GM23338 (cell line): Measurements from ENCODE around the gene CARD6. TPM values are rescaled to one million over a fixed set of nuclear protein-coding genes. Genes with fewer than 3 reads are reported as not detected.

Experiments
- ATAC-seq: fragments of 200-7000 bp; cut with Tn5 transposase; 3 replicates; pipeline ENCODE4 v1.9.1; 2020
- DNase-seq: peaks from one replicate; pipeline ENCODE4 v3.0.0-alpha.2; 2015; ENCODE audit warnings: low spot score
- H2AFZ ChIP-seq: fragments of 200-600 bp; sonication (generic); 2 replicates; pipeline ENCODE4 v1.8.0; 2016; ENCODE audit warnings: antibody characterized with exemption, mild to moderate bottlenecking, moderate library complexity
- H3F3A ChIP-seq: fragments of 200-600 bp; sonication (generic); replicated peaks from 2 replicates; pipeline ENCODE4 v1.8.0; 2017; ENCODE audit warnings: antibody characterized with exemption, mixed run types, low read depth
- H3K27ac ChIP-seq: fragments of 200-600 bp; sonication (generic); 2 replicates; pipeline ENCODE4 v1.6.1; 2016; ENCODE audit warnings: low read depth
- H3K27me3 ChIP-seq: fragments of 200-600 bp; sonication (generic); 2 replicates; pipeline ENCODE4 v1.8.0; 2016; ENCODE audit warnings: mild to moderate bottlenecking, mixed run types, moderate library complexity; ENCODE audit not compliant: insufficient read depth
- H3K36me3 ChIP-seq: fragments of 200-600 bp; sonication (generic); 2 replicates; pipeline ENCODE4 v1.8.0; 2016; ENCODE audit warnings: mild to moderate bottlenecking; ENCODE audit not compliant: insufficient read depth
- H3K4me1 ChIP-seq: fragments of 200-600 bp; sonication (generic); 2 replicates; pipeline ENCODE4 v1.8.0; 2016; ENCODE audit warnings: mild to moderate bottlenecking, moderate library complexity; ENCODE audit not compliant: insufficient read depth
- H3K4me2 ChIP-seq: fragments of 200-600 bp; sonication (generic); 2 replicates; pipeline ENCODE4 v1.7.1; 2017; ENCODE audit warnings: mixed run types
- H3K4me3 ChIP-seq: fragments of 200-600 bp; sonication (generic); 2 replicates; pipeline ENCODE4 v1.6.1; 2016; ENCODE audit warnings: mixed run types
- H3K79me2 ChIP-seq: fragments of 200-600 bp; sonication (generic); replicated peaks from 2 replicates; pipeline ENCODE4 v1.8.0; 2017; ENCODE audit warnings: mild to moderate bottlenecking; ENCODE audit not compliant: insufficient read depth
- H3K9me2 ChIP-seq: fragments of 200-600 bp; sonication (generic); 2 replicates; pipeline ENCODE4 v1.8.0; 2017; ENCODE audit not compliant: insufficient read depth
- H4K20me1 ChIP-seq: fragments of 200-600 bp; sonication (generic); replicated peaks from 2 replicates; pipeline ENCODE4 v1.8.0; 2017; ENCODE audit warnings: mild to moderate bottlenecking; ENCODE audit not compliant: insufficient read depth
- H3K27ac Mint-ChIP-seq: 2 replicates; pipeline ENCODE4 v1.8.0; 2020; ENCODE audit warnings: inconsistent platforms, mild to moderate bottlenecking, moderate library complexity, mixed read lengths
- H3K27me3 Mint-ChIP-seq: 3 replicates; pipeline ENCODE4 v1.8.0; 2022; ENCODE audit warnings: low read depth, mild to moderate bottlenecking, moderate library complexity, mixed read lengths, inconsistent platforms; ENCODE audit not compliant: insufficient read depth, poor library complexity
- H3K36me3 Mint-ChIP-seq: 3 replicates; pipeline ENCODE4 v1.8.0; 2021; ENCODE audit warnings: low read depth, mild to moderate bottlenecking, inconsistent platforms, moderate library complexity, mixed read lengths
- H3K4me1 Mint-ChIP-seq: 3 replicates; pipeline ENCODE4 v1.8.0; 2020; ENCODE audit warnings: mild to moderate bottlenecking, inconsistent platforms, mixed read lengths
- H3K4me3 Mint-ChIP-seq: 3 replicates; pipeline ENCODE4 v1.8.0; 2021; ENCODE audit warnings: moderate library complexity, mild to moderate bottlenecking, inconsistent platforms, mixed read lengths
- H3K9me3 Mint-ChIP-seq: 3 replicates; pipeline ENCODE4 v1.8.0; 2020; ENCODE audit warnings: moderate library complexity, mild to moderate bottlenecking, inconsistent platforms, mixed read lengths
- CREB1 ChIP-seq: fragments of 250-450 bp; sonication (Bioruptor Pico); IDR thresholded peaks from 2 replicates; pipeline ENCODE4 v1.5.0; 2020; ENCODE audit warnings: low read depth, mild to moderate bottlenecking, moderate library complexity
- ETS1 ChIP-seq: IDR thresholded peaks from 2 replicates; pipeline ENCODE4 v1.6.1; 2016; ENCODE audit warnings: antibody characterized with exemption
- EZH2 ChIP-seq: fragments of 200-600 bp; sonication (generic); IDR thresholded peaks from one replicate; pipeline ENCODE4 v1.8.0; 2017; ENCODE audit warnings: antibody characterized with exemption, mild to moderate bottlenecking, low read depth; ENCODE audit not compliant: unreplicated experiment
- EZH2phosphoT487 ChIP-seq: fragments of 200-600 bp; sonication (generic); IDR thresholded peaks from one replicate; pipeline ENCODE4 v1.8.1; 2018; ENCODE audit warnings: antibody characterized with exemption; ENCODE audit not compliant: unreplicated experiment
- JUNB ChIP-seq: IDR thresholded peaks from one replicate; pipeline ENCODE4 v1.6.1; 2016; ENCODE audit warnings: antibody characterized with exemption; ENCODE audit not compliant: unreplicated experiment
- POLR2AphosphoS5 ChIP-seq: IDR thresholded peaks from 2 replicates; pipeline ENCODE4 v1.6.1; 2016; ENCODE audit warnings: antibody characterized with exemption, low read depth
- REST ChIP-seq: IDR thresholded peaks from one replicate; pipeline ENCODE4 v1.6.1; 2018; ENCODE audit warnings: antibody characterized with exemption; ENCODE audit not compliant: unreplicated experiment
- STAT1 ChIP-seq: IDR thresholded peaks from one replicate; pipeline ENCODE4 v1.6.1; 2016; ENCODE audit warnings: antibody characterized with exemption; ENCODE audit not compliant: unreplicated experiment
- ZNF114 ChIP-seq: fragments of 250-450 bp; sonication (Bioruptor Pico); IDR thresholded peaks from 2 replicates; pipeline ENCODE4 v1.5.0; 2020; ENCODE audit warnings: mild to moderate bottlenecking, moderate library complexity
- ZNF462 ChIP-seq: fragments of 250-450 bp; sonication (Bioruptor Pico); IDR thresholded peaks from 2 replicates; pipeline ENCODE4 v1.5.0; 2020; ENCODE audit warnings: mild to moderate bottlenecking, moderate library complexity
- polyA plus RNA-seq: library from polyadenylated mRNA; unstranded; fragments of >200 nt; fragmentation: Nextera tagmentation; extraction: Ambion mirVana; gene quantifications from 2 replicates; pipeline ENCODE4 v1.2.1, GENCODE V29; 2016
- total RNA-seq: library from RNA; depleted of rRNA; stranded (reverse); fragments of >200 nt; shearing (Covaris generic); gene quantifications from 2 replicates; pipeline ENCODE4 v1.2.3, GENCODE V29; 2014

The CARD6 gene
- total and polyA plus RNA-seq, 2 experiments from 2014 or later = 0.32 to 0.45 TPM

- H3K27me3 Mint-ChIP-seq = peaks cover 33% of the 10 kb centered on the region
- H4K20me1 ChIP-seq = peaks cover 57% of the 10 kb centered on the region
- TF ChIP-seq JUNB = no peak
- TF ChIP-seq STAT1 = no peak
- no peak for TF ChIP-seq CREB1 (CRISPR knock-in tag)
- no peak for TF ChIP-seq REST
- no peak for TF ChIP-seq POLR2AphosphoS5
- no peak for TF ChIP-seq ZNF462 (CRISPR knock-in tag)
- TF ChIP-seq EZH2 = no peak
- TF ChIP-seq ETS1 = no peak
- no peak for TF ChIP-seq EZH2phosphoT487
- TF ChIP-seq ZNF114 = no peak
- no peak for DNase-seq
- no peak for ATAC-seq
- peak overlapping the region; percentile 94 for H3K27ac ChIP-seq
- H3K4me1 ChIP-seq = peaks cover 19% of the 10 kb centered on the region
- no peak overlapping the region for H3K4me2 ChIP-seq
- peaks cover 4% of the 10 kb centered on the region; the same call in 1 of the 3 replicates for H3K9me3 Mint-ChIP-seq
- H3K4me1 Mint-ChIP-seq = peaks cover 40% of the 10 kb centered on the region
- peak overlapping the region; percentile 66 for H3K27ac Mint-ChIP-seq
- H3F3A ChIP-seq = peaks cover 76% of the 10 kb centered on the region
- peaks cover 87% of the 10 kb centered on the region for H3K36me3 Mint-ChIP-seq
- H3K4me3 ChIP-seq = 0 out of 2 replicates have a peak overlapping the region, but pooled peaks have one; percentile 11
- H3K36me3 ChIP-seq = peaks cover 80% of the 10 kb centered on the region
- 0 out of 3 replicates have a peak overlapping the region, but pooled peaks have one; percentile 1 for H3K4me3 Mint-ChIP-seq
- no peak overlapping the region for H2AFZ ChIP-seq
- H3K79me2 ChIP-seq = peaks cover 52% of the 10 kb centered on the region
- H3K9me2 ChIP-seq = no peaks in the 10 kb centered on the region
- H3K27me3 ChIP-seq = no peaks in the 10 kb centered on the region
Measured at GRCh38 chr5:40828690-40829661, 12.2 kb upstream of the CARD6 start.
